Measurements from ENCODE around the gene NTHL1.

DNA sequence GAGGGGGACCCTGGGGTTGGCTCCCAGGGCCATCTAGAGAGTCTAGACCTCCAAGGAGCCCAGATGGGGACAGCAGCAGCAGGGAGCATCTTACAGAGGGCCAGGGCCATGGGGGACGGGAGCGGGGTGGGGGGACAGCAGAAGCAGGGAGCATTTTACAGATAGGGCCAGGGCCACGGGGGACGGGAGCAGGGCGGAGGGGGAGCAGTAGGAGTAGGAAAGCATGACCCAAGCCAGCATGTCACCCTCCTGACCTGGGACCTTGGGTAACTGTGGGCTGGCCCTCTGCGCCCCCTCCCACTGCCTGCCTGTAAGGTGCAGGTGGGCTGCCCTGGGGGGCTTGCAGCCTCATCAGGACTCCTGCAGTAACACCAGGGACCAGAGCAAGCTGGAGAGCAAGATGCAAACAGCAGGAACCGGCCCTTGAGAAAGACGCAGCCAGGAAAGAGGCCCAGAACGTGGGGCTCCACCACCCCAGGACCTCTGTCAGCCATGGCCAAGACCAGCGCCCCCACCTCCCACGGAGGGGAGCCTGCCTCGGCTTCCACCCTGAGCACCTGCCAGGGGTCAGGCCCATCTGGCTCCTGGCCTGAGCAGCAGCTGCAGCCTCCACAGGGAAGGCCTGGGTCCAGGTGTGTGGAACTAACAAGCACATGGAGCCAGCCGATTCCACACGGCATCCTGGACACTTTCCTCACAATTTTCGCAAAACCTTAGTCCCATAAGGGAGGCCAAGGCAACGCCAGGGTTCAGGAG, 40.4 kb downstream of the NTHL1 start:
- TF ChIP-seq EP300 (IDR thresholded peaks at IDR 0.05; ENCODE audit: borderline replicate concordance) (no peak), CEBPB (IDR thresholded peaks at IDR 0.05) (no peak), TAF1 (IDR thresholded peaks at IDR 0.05; ENCODE audit: low read depth) (no peak), TEAD4 (IDR thresholded peaks at IDR 0.05) (no peak)

All from Ishikawa (cell line).